DMS 273 treated with DMSO at 0.1 percent for 48 hours (cell line): ENCODE data around the gene FBXO15.

Experiments
- DNase-seq: peaks from one replicate; lab custom pipeline; 2025; lab: John Stamatoyannopoulos, UW

Gene FBXO15

DNA sequence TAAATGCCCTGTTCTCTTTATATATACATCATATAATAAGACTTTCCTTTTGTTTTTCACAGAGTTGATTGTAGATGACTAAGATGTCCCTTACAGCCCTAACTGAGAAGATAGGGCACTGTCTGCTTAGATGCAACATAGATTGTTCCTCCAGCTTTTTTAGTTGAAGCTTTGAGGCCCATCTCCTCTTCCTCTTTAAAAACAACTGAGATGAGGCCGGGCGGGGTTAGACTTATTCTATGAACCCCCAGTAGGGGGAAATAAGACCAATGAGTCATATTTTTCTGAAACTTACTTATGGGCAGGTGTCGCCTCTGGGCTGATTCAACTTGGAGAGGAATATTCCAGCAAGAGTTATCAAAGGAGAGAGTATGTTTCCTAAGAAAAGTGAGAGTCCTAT is 84.6 kb downstream of the FBXO15 start:
- DNase-seq, result no peak

- DNase-seq, result no peak
Observed at GRCh38 chr18:74062037-74062436, 85.6 kb downstream of the FBXO15 start.

- DNase-seq, result no peak
Observed at GRCh38 chr18:74060579-74060978, 87.1 kb downstream of the FBXO15 start.

DNA sequence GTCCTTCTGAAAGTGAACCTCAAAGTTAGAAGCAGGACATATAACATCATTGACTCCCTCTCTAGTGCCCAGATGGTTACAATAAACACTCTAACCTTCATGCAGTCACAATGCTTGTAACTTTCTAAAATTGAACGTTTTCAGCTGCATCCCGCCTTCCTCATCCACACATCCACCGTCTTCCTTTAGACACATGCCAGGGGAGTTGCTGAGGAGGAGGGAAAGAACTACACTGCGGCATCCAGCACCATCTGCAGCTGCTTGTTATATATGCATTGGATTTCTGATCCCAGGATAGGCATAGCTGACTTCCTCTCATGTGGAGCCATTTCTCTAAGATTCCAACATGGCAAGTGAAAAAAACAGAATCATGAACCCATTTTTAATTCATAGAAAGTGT is 96.8 kb downstream of the FBXO15 start:
- DNase-seq, result no peak

DNA sequence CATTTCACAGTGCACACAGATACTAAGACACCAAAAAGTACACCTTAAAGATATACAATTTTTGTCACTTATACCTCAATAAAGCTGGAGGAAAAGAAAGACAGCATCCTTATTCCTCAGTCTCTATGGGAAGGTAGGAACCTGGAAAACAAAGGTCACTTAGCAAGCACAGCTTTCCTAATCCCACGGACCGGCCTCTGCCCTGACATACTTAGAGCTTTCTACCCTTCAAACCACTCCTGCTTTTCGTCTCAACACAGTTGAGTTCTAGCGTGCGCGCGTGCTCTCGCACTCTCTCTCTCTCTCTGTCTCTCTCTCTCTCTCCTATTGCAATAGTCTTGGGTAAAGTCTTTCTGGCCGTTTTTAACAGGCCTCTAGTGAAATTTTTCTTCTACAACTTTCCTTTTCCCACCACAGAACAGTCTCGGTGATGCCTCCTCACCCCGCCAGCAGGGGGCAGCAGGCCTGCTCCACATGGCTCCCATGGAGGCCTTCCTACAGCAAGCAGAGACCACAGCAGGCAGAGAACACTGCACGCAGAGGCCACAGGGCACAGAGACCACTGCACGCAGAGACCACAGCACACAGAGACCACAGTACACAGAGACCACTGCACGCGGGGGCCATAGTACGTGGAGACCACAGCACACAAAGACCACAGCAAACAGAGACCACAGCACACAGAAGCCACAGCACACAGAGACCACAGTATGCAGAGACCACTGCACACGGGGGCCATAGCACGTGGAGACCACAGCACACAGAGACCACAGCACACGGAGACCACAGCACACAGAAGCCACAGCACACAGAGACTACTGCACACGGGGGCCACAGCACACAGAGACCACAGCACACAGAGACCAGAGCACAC is 106.9 kb downstream of the FBXO15 start:
- DNase-seq, result no peak

DNA sequence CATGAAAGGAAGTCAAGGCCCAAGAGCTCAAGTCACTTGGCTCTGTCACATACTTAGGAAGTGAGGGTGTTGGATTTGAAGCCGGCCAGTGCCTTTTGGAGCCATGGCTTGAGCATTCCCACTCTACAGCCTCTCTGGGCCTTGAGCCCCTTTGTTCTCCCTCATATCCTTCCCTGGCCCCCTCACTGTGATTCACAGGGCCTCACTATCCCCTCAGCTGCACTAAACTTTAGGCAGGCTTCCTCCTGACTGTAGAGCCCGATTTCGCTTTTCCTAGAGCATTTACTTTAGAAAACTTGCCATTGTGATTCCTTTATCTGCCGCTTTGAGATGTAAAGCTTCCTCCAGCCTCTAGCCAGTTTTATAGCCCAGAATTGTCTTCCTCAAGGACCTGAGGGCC is 107.6 kb downstream of the FBXO15 start:
- no peak for DNase-seq

GRCh38 chr18:74029161-74029560 is 118.5 kb downstream of the FBXO15 start:
- no peak for DNase-seq
